ENCODE data around the gene GTPBP6.

GRCh38 chrX:348461-349117 is 30.0 kb upstream of the GTPBP6 start:
- TF ChIP-seq CTCF (IDR thresholded peaks at IDR 0.05) (no peak), POLR2A (IDR thresholded peaks at IDR 0.05) (no peak)

Measured in right lobe of liver (tissue), 4 donors.